GM13977 (cell line): ENCODE data around the gene CETN3.
"Not testable (repeated sequence)": the region's sequence is repeated elsewhere in the genome, so short reads cannot be mapped to it uniquely, and the experiment has no call there.

Experiments
- DNase-seq: peaks from one replicate; pipeline ENCODE4 v3.0.0; 2012; ENCODE audit warnings: low spot score
- in situ Hi-C: fragments of 300-500 bp; cut with MboI; formaldehyde crosslinking; loops from one replicate; pipeline ENCODE4 v1.12.0; 2022; ENCODE audit warnings: low sequenced_read_pairs, low pct_unique_long_range_greater_than_20kb, mixed read lengths, inconsistent platforms; ENCODE audit not compliant: unreplicated experiment
- TF ChIP-seq, protein P1 (sequence below): IDR thresholded peaks from 2 replicates; pipeline ENCODE4 v1.5.1; 2012; ENCODE audit warnings: mild to moderate bottlenecking, control low read depth; ENCODE audit not compliant: insufficient read depth; ENCODE audit errors: extremely low read depth, missing control alignments

Gene CETN3

DNA sequence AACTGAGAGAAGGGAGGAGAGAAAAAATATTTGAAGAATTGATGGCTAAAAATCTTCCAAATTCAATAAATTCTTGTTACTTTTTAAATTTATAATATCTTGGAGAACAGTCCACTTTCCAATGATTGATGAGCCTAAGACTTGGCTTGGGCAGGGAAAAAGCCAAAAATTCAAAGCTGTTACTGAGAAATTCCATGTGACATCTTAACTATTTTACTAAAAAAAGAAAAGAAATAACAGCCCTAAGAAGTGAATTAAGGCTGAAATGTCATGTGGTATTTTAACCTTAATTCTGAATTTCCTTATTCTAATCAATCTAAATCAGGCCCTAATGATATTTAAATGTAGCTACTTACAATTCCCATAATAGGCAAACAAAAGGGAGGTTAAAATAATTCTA, 53.4 kb downstream of the CETN3 start:
- in situ Hi-C loops: no loop called here
- TF ChIP-seq, protein P1, sequence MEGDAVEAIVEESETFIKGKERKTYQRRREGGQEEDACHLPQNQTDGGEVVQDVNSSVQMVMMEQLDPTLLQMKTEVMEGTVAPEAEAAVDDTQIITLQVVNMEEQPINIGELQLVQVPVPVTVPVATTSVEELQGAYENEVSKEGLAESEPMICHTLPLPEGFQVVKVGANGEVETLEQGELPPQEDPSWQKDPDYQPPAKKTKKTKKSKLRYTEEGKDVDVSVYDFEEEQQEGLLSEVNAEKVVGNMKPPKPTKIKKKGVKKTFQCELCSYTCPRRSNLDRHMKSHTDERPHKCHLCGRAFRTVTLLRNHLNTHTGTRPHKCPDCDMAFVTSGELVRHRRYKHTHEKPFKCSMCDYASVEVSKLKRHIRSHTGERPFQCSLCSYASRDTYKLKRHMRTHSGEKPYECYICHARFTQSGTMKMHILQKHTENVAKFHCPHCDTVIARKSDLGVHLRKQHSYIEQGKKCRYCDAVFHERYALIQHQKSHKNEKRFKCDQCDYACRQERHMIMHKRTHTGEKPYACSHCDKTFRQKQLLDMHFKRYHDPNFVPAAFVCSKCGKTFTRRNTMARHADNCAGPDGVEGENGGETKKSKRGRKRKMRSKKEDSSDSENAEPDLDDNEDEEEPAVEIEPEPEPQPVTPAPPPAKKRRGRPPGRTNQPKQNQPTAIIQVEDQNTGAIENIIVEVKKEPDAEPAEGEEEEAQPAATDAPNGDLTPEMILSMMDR: no peak
- no peak for DNase-seq

DNA sequence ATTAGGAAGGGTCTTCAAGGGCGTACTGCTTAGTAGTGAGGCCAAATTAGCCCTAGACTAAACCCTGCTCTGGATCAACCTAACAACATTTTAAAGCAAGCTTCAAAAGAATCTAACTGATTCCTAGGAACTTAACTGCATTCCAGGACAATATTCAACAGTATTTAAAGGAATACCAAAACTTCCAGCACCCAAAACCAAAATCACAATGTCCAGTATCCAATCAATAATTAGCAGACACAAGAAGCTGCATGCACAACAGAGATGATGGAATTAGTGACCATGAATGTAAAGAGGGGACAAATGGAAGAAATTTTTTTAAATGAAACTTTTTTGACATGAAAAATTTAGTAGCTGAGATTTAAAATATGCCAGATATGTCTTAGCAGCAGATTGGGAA, 53.9 kb downstream of the CETN3 start:
- in situ Hi-C loops: no loop called here
- TF ChIP-seq, protein P1: no peak
- DNase-seq: no peak

DNA sequence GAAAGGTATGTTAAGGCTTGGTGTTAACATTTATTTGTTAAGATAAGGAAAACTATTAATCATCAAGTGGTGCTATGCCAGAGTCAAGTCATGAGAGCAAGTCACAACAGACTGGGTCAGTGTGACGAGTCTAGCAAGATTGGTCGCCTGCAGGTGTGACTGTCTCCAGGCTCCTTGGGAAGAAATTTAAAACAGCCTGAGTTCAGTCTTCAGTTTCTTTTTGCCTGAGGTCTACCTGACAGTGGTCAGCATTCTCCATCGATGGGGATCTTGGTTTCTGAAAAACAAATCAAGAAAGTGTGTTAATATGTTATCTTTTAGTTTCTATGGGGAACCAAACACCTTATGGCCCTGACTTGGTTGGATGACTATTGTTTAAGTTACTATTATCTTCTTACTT, 56.3 kb downstream of the CETN3 start:
- in situ Hi-C loops: no loop called here
- DNase-seq: no peak
- TF ChIP-seq, protein P1: no peak

DNA sequence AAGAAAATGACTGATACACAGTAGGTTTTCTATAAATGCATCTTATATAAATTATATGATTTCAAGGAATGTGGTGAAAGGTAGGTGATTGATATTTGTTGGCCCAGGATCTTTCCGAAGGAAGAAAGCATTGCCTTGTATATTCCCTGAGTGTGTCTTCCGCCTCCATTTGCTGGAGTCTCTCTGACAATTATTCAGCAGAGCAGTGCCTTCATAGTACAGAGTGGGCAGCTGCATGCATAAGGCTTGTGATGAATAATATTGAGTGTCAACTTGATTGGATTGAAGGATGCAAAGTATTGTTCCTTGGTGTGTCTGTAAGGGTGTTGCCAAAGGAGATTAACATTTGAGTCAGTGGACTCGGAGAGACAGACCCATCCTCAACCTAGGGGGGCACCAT, 58.5 kb downstream of the CETN3 start:
- TF ChIP-seq, protein P1: no peak
- in situ Hi-C loops: no loop called here
- DNase-seq: no peak

DNA sequence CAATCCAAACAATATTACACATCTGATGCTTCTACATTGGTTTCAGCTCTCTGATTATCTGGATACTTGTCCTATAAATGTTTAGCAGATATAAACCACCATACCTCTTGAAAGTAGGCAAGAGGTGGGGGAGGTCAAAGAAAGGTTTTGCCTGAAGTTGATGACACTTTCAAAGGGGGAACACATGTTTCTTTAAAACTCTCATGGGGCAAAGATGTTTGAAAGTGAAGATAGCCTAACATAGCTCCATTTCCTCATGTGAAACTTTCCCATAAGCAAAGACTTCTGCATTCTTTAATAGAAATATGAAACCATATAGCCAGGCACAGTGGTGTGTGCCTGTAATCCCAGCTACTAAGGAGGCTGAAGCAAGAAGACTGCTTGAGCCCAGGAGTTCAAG, 62.1 kb downstream of the CETN3 start:
- TF ChIP-seq, protein P1: no peak
- DNase-seq: no peak
- in situ Hi-C loops: no loop called here

DNA sequence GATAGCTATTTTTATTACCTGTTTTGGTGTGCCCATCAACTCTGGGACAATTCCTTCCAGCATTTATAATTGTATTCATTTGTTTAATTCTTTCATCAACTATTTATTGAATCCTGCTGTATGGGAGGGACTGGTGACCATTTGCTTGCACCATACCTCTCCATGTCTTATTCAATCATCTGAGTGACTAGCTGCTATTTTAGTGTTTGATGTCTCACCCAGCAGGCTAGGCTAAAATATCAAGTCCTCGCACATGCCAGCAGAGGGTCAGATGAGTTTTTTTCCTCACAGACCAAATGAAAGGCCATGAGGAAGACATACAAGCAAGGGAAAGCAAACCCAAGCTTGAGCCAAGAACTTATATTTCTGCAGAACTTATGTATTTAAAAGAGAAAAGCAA, 63.9 kb downstream of the CETN3 start:
- TF ChIP-seq, protein P1: no peak
- in situ Hi-C loops: no loop called here
- DNase-seq: no peak

DNA sequence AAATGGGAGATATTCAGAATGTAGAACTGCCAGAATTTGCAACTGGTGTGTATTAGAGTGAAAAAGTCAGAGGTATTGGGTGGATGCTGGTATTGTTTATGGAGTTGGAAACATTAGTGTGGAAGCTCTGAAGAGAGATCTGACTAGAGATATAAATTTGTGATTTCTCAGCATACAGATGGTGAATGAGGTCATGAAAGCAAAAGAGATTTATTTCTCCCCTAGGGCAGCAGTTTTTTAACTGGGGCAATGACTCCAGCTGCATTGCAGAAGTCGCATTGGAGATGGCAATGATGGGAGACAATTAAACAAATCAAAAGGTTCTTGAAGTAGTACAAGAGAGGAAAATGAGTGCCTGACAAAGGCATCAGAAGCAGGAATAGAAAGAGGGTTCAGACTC, 64.9 kb downstream of the CETN3 start:
- no peak for DNase-seq
- TF ChIP-seq, protein P1: no peak
- in situ Hi-C loops: no loop called here

DNA sequence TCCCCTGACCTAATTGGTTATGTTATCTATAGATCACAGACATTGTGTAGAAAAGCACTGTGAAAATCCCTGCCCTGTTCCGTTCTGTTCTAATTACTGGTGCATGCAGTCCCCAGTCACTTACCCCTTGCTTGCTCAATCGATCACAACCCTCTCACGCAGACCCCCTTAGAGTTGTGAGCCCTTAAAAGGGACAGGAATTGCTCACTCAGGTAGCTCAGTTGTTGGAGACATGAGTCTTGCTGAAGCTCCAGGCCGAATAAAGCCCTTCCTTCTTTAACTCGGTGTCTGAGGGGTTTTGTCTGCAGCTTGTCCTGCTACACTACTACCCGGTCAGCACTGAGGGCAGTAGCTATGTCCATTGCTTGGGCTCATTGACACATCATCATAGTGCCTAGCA, 65.8 kb downstream of the CETN3 start:
- in situ Hi-C loops, DNase-seq: not testable (repeated sequence)
